ENCODE results near the gene GAB2.

The GAB2 gene

GRCh38 chr11:78343303-78343702, 74.3 kb downstream of the GAB2 start:
- Histone ChIP-seq H3K27me3 (ENCODE audit: insufficient read depth, low read length) (no peaks in the 10 kb centered on the region), H3K4me3 (ENCODE audit: low read depth, low read length) (no peak overlapping the region), H3K79me2 (ENCODE audit: control insufficient read depth, insufficient read depth, low read length, unreplicated experiment) (peaks cover under 1% of the 10 kb centered on the region), H3K27ac (ENCODE audit: low read depth, low read length) (no peak overlapping the region), H3K36me3 (ENCODE audit: insufficient read depth, low read length) (no peaks in the 10 kb centered on the region), H3K4me1 (ENCODE audit: control insufficient read depth, insufficient read depth, low read length, unreplicated experiment) (peaks cover 7% of the 10 kb centered on the region), H2AFZ (ENCODE audit: low read length, unreplicated experiment) (no peak overlapping the region)

- Histone ChIP-seq H2AFZ (ENCODE audit: low read length, unreplicated experiment) (no peak overlapping the region), H3K27me3 (ENCODE audit: insufficient read depth, low read length) (no peaks in the 10 kb centered on the region), H3K36me3 (ENCODE audit: insufficient read depth, low read length) (no peaks in the 10 kb centered on the region), H3K4me3 (ENCODE audit: low read depth, low read length) (no peak overlapping the region), H3K4me1 (ENCODE audit: control insufficient read depth, insufficient read depth, low read length, unreplicated experiment) (peaks cover 4% of the 10 kb centered on the region), H3K79me2 (ENCODE audit: control insufficient read depth, insufficient read depth, low read length, unreplicated experiment) (no peaks in the 10 kb centered on the region), H3K27ac (ENCODE audit: low read depth, low read length) (no peak overlapping the region)
Measured at GRCh38 chr11:78341841-78342240, 75.8 kb downstream of the GAB2 start.

- Histone ChIP-seq H3K27ac (ENCODE audit: low read depth, low read length) (no peak overlapping the region), H2AFZ (ENCODE audit: low read length, unreplicated experiment) (no peak overlapping the region), H3K4me1 (ENCODE audit: control insufficient read depth, insufficient read depth, low read length, unreplicated experiment) (peaks cover 4% of the 10 kb centered on the region), H3K36me3 (ENCODE audit: insufficient read depth, low read length) (no peaks in the 10 kb centered on the region), H3K79me2 (ENCODE audit: control insufficient read depth, insufficient read depth, low read length, unreplicated experiment) (no peaks in the 10 kb centered on the region), H3K4me3 (ENCODE audit: low read depth, low read length) (no peak overlapping the region), H3K27me3 (ENCODE audit: insufficient read depth, low read length) (no peaks in the 10 kb centered on the region)
Measured at GRCh38 chr11:78340530-78340929, 77.1 kb downstream of the GAB2 start.

GRCh38 chr11:78339945-78340344, 77.7 kb downstream of the GAB2 start:
- Histone ChIP-seq H2AFZ (ENCODE audit: low read length, unreplicated experiment) (no peak overlapping the region), H3K27me3 (ENCODE audit: insufficient read depth, low read length) (no peaks in the 10 kb centered on the region), H3K36me3 (ENCODE audit: insufficient read depth, low read length) (no peaks in the 10 kb centered on the region), H3K4me1 (ENCODE audit: control insufficient read depth, insufficient read depth, low read length, unreplicated experiment) (peaks cover 4% of the 10 kb centered on the region), H3K27ac (ENCODE audit: low read depth, low read length) (no peak overlapping the region), H3K4me3 (ENCODE audit: low read depth, low read length) (no peak overlapping the region), H3K79me2 (ENCODE audit: control insufficient read depth, insufficient read depth, low read length, unreplicated experiment) (no peaks in the 10 kb centered on the region)

GRCh38 chr11:78339483-78339882, 78.1 kb downstream of the GAB2 start:
- no peaks in the 10 kb centered on the region for H3K27me3 ChIP-seq (ENCODE audit: insufficient read depth, low read length)
- no peaks in the 10 kb centered on the region for H3K79me2 ChIP-seq (ENCODE audit: control insufficient read depth, insufficient read depth, low read length, unreplicated experiment)
- no peaks in the 10 kb centered on the region for H3K36me3 ChIP-seq (ENCODE audit: insufficient read depth, low read length)
- H3K4me1 ChIP-seq (ENCODE audit: control insufficient read depth, insufficient read depth, low read length, unreplicated experiment), result peaks cover 4% of the 10 kb centered on the region
- no peak overlapping the region for H3K27ac ChIP-seq (ENCODE audit: low read depth, low read length)
- no peak overlapping the region for H3K4me3 ChIP-seq (ENCODE audit: low read depth, low read length)
- no peak overlapping the region for H2AFZ ChIP-seq (ENCODE audit: low read length, unreplicated experiment)

GRCh38 chr11:78338702-78339101, 78.9 kb downstream of the GAB2 start:
- no peaks in the 10 kb centered on the region for H3K27me3 ChIP-seq (ENCODE audit: insufficient read depth, low read length)
- H2AFZ ChIP-seq (ENCODE audit: low read length, unreplicated experiment), result no peak overlapping the region
- no peaks in the 10 kb centered on the region for H3K79me2 ChIP-seq (ENCODE audit: control insufficient read depth, insufficient read depth, low read length, unreplicated experiment)
- H3K4me3 ChIP-seq (ENCODE audit: low read depth, low read length), result no peak overlapping the region
- no peak overlapping the region for H3K27ac ChIP-seq (ENCODE audit: low read depth, low read length)
- H3K4me1 ChIP-seq (ENCODE audit: control insufficient read depth, insufficient read depth, low read length, unreplicated experiment), result no peaks in the 10 kb centered on the region
- H3K36me3 ChIP-seq (ENCODE audit: insufficient read depth, low read length), result no peaks in the 10 kb centered on the region

- Histone ChIP-seq H3K4me3 (ENCODE audit: low read depth, low read length) (no peak overlapping the region), H3K4me1 (ENCODE audit: control insufficient read depth, insufficient read depth, low read length, unreplicated experiment) (no peaks in the 10 kb centered on the region), H3K36me3 (ENCODE audit: insufficient read depth, low read length) (no peaks in the 10 kb centered on the region), H2AFZ (ENCODE audit: low read length, unreplicated experiment) (no peak overlapping the region), H3K27me3 (ENCODE audit: insufficient read depth, low read length) (no peaks in the 10 kb centered on the region), H3K79me2 (ENCODE audit: control insufficient read depth, insufficient read depth, low read length, unreplicated experiment) (no peaks in the 10 kb centered on the region), H3K27ac (ENCODE audit: low read depth, low read length) (no peak overlapping the region)
Measured at GRCh38 chr11:78338138-78338537, 79.5 kb downstream of the GAB2 start.

- Histone ChIP-seq H3K27me3 (ENCODE audit: insufficient read depth, low read length) (no peaks in the 10 kb centered on the region), H3K27ac (ENCODE audit: low read depth, low read length) (no peak overlapping the region), H3K36me3 (ENCODE audit: insufficient read depth, low read length) (no peaks in the 10 kb centered on the region), H2AFZ (ENCODE audit: low read length, unreplicated experiment) (no peak overlapping the region), H3K4me1 (ENCODE audit: control insufficient read depth, insufficient read depth, low read length, unreplicated experiment) (peaks cover 4% of the 10 kb centered on the region), H3K79me2 (ENCODE audit: control insufficient read depth, insufficient read depth, low read length, unreplicated experiment) (no peaks in the 10 kb centered on the region), H3K4me3 (ENCODE audit: low read depth, low read length) (no peak overlapping the region)
Measured at GRCh38 chr11:78337554-78337924, 80.1 kb downstream of the GAB2 start.

- Histone ChIP-seq H2AFZ (ENCODE audit: low read length, unreplicated experiment) (no peak overlapping the region), H3K79me2 (ENCODE audit: control insufficient read depth, insufficient read depth, low read length, unreplicated experiment) (no peaks in the 10 kb centered on the region), H3K27me3 (ENCODE audit: insufficient read depth, low read length) (no peaks in the 10 kb centered on the region), H3K4me3 (ENCODE audit: low read depth, low read length) (no peak overlapping the region), H3K36me3 (ENCODE audit: insufficient read depth, low read length) (no peaks in the 10 kb centered on the region), H3K4me1 (ENCODE audit: control insufficient read depth, insufficient read depth, low read length, unreplicated experiment) (peaks cover 4% of the 10 kb centered on the region), H3K27ac (ENCODE audit: low read depth, low read length) (no peak overlapping the region)
Measured at GRCh38 chr11:78336877-78337553, 80.6 kb downstream of the GAB2 start.

- Histone ChIP-seq H3K27me3 (ENCODE audit: insufficient read depth, low read length) (no peaks in the 10 kb centered on the region), H3K79me2 (ENCODE audit: control insufficient read depth, insufficient read depth, low read length, unreplicated experiment) (no peaks in the 10 kb centered on the region), H3K36me3 (ENCODE audit: insufficient read depth, low read length) (no peaks in the 10 kb centered on the region), H2AFZ (ENCODE audit: low read length, unreplicated experiment) (no peak overlapping the region), H3K4me3 (ENCODE audit: low read depth, low read length) (no peak overlapping the region), H3K4me1 (ENCODE audit: control insufficient read depth, insufficient read depth, low read length, unreplicated experiment) (peaks cover 4% of the 10 kb centered on the region), H3K27ac (ENCODE audit: low read depth, low read length) (no peak overlapping the region)
Measured at GRCh38 chr11:78334109-78334508, 83.5 kb downstream of the GAB2 start.

GRCh38 chr11:78332872-78333271, 84.7 kb downstream of the GAB2 start:
- no peak overlapping the region for H3K27ac ChIP-seq (ENCODE audit: low read depth, low read length)
- no peaks in the 10 kb centered on the region for H3K79me2 ChIP-seq (ENCODE audit: control insufficient read depth, insufficient read depth, low read length, unreplicated experiment)
- H3K27me3 ChIP-seq (ENCODE audit: insufficient read depth, low read length), result no peaks in the 10 kb centered on the region
- no peak overlapping the region for H3K4me3 ChIP-seq (ENCODE audit: low read depth, low read length)
- H2AFZ ChIP-seq (ENCODE audit: low read length, unreplicated experiment), result no peak overlapping the region
- peaks cover 4% of the 10 kb centered on the region for H3K4me1 ChIP-seq (ENCODE audit: control insufficient read depth, insufficient read depth, low read length, unreplicated experiment)
- H3K36me3 ChIP-seq (ENCODE audit: insufficient read depth, low read length), result no peaks in the 10 kb centered on the region
